Astrocyte (in vitro differentiated cells and primary cell): ENCODE results near the gene POC1B. TPM values are rescaled to one million over a fixed set of nuclear protein-coding genes. Genes with fewer than 3 reads are reported as not detected.
"Not testable (repeated sequence)": the region's sequence is repeated elsewhere in the genome, so short reads cannot be mapped to it uniquely, and the experiment has no call there.

Experiments used
- DNase-seq: peaks from one replicate; pipeline ENCODE4 v3.0.0-alpha.2; 2010; ENCODE audit warnings: low read depth
- FAIRE-seq: peaks from 2 replicates; lab custom pipeline; 2011; peaks lifted over from hg19 to GRCh38; lab: Jason Lieb, UNC
- H2AFZ ChIP-seq: 2 replicates; pipeline ENCODE4 v1.6.0; 2012; ENCODE audit warnings: low read depth, low read length, inconsistent platforms
- H3K27ac ChIP-seq: 2 replicates; pipeline ENCODE4 v1.5.1; 2011; ENCODE audit warnings: low read depth, low read length, inconsistent platforms
- H3K27me3 ChIP-seq: 2 replicates; pipeline ENCODE4 v1.6.0; 2011; ENCODE audit warnings: low read length, inconsistent platforms; ENCODE audit not compliant: insufficient read depth
- H3K36me3 ChIP-seq: 2 replicates; pipeline ENCODE4 v1.5.1; 2011; ENCODE audit warnings: low read length, inconsistent platforms; ENCODE audit not compliant: insufficient read depth
- H3K4me1 ChIP-seq: 2 replicates; pipeline ENCODE4 v1.5.1; 2011; ENCODE audit warnings: low read length, inconsistent platforms; ENCODE audit not compliant: insufficient read depth
- H3K4me2 ChIP-seq: 2 replicates; pipeline ENCODE4 v1.6.0; 2012; ENCODE audit warnings: low read length, inconsistent platforms
- H3K4me3 ChIP-seq: 2 replicates; pipeline ENCODE4 v1.5.1; 2011; ENCODE audit warnings: low read depth, mild to moderate bottlenecking, low read length, inconsistent platforms; ENCODE audit not compliant: insufficient read depth
- H3K79me2 ChIP-seq: 2 replicates; pipeline ENCODE4 v1.6.0; 2012; ENCODE audit warnings: mild to moderate bottlenecking, low read length, inconsistent platforms; ENCODE audit not compliant: insufficient read depth
- H3K9ac ChIP-seq: 2 replicates; pipeline ENCODE4 v1.6.0; 2012; ENCODE audit warnings: mild to moderate bottlenecking, low read length, inconsistent platforms
- H3K9me3 ChIP-seq: 2 replicates; pipeline ENCODE4 v1.5.1; 2012; ENCODE audit warnings: low read depth, mild to moderate bottlenecking, low read length, inconsistent platforms; ENCODE audit not compliant: insufficient read depth
- H4K20me1 ChIP-seq: 2 replicates; pipeline ENCODE4 v1.6.0; 2012; ENCODE audit warnings: low read length, inconsistent platforms; ENCODE audit not compliant: insufficient read depth
- H3K27ac Mint-ChIP-seq: one replicate; pipeline ENCODE4 v1.8.0; 2021; ENCODE audit warnings: mild to moderate bottlenecking, mixed read lengths; ENCODE audit not compliant: unreplicated experiment
- H3K27me3 Mint-ChIP-seq: one replicate; pipeline ENCODE4 v1.8.0; 2021; ENCODE audit warnings: low read depth, mixed read lengths; ENCODE audit not compliant: unreplicated experiment
- H3K36me3 Mint-ChIP-seq: one replicate; pipeline ENCODE4 v1.8.0; 2021; ENCODE audit warnings: low read depth, mixed read lengths; ENCODE audit not compliant: unreplicated experiment
- H3K4me1 Mint-ChIP-seq: one replicate; pipeline ENCODE4 v1.8.0; 2021; ENCODE audit warnings: low read depth, mixed read lengths; ENCODE audit not compliant: unreplicated experiment
- H3K4me3 Mint-ChIP-seq: one replicate; pipeline ENCODE4 v1.8.0; 2021; ENCODE audit warnings: mild to moderate bottlenecking, moderate library complexity, mixed read lengths; ENCODE audit not compliant: unreplicated experiment
- H3K9me3 Mint-ChIP-seq: one replicate; pipeline ENCODE4 v1.8.0; 2021; ENCODE audit warnings: mild to moderate bottlenecking, mixed read lengths; ENCODE audit not compliant: unreplicated experiment
- EZH2 ChIP-seq: IDR thresholded peaks from 2 replicates; pipeline ENCODE4 v1.6.1; 2012; ENCODE audit warnings: mild to moderate bottlenecking, low read length, inconsistent platforms; ENCODE audit not compliant: insufficient read depth
- total RNA-seq: library from RNA; stranded (reverse); gene quantifications from 2 replicates; pipeline ENCODE4 v1.2.1, GENCODE V29; 2021
- TF ChIP-seq, protein P1 (sequence below): IDR thresholded peaks from 2 replicates; pipeline ENCODE4 v1.5.1; 2011; ENCODE audit warnings: low read depth, mild to moderate bottlenecking, inconsistent platforms, low read length, moderate library complexity; ENCODE audit not compliant: insufficient read depth

Gene POC1B
- total RNA-seq, 1 donor from 2014 or later = 10.6 TPM

GRCh38 chr12:89461649-89462612, 63.9 kb downstream of the POC1B start:
- H3K9me3 ChIP-seq = no peaks in the 10 kb centered on the region
- peak; percentile 82 for FAIRE-seq
- Mint-ChIP-seq H3K9me3 (no peaks in the 10 kb centered on the region), H3K36me3 (no peaks in the 10 kb centered on the region), H3K4me1 (peaks cover 15% of the 10 kb centered on the region), H3K27me3 (no peaks in the 10 kb centered on the region), H3K27ac (no peak overlapping the region), H3K4me3 (no peak overlapping the region)
- no peaks in the 10 kb centered on the region for H3K27me3 ChIP-seq
- peak; percentile 51 for DNase-seq
- H3K79me2 ChIP-seq = no peaks in the 10 kb centered on the region
- H3K4me2 ChIP-seq = peak overlapping the region; percentile 49
- peaks cover 10% of the 10 kb centered on the region for H3K4me1 ChIP-seq
- H2AFZ ChIP-seq = peak overlapping the region; percentile 26
- TF ChIP-seq EZH2 = no peak
- TF ChIP-seq, protein P1, sequence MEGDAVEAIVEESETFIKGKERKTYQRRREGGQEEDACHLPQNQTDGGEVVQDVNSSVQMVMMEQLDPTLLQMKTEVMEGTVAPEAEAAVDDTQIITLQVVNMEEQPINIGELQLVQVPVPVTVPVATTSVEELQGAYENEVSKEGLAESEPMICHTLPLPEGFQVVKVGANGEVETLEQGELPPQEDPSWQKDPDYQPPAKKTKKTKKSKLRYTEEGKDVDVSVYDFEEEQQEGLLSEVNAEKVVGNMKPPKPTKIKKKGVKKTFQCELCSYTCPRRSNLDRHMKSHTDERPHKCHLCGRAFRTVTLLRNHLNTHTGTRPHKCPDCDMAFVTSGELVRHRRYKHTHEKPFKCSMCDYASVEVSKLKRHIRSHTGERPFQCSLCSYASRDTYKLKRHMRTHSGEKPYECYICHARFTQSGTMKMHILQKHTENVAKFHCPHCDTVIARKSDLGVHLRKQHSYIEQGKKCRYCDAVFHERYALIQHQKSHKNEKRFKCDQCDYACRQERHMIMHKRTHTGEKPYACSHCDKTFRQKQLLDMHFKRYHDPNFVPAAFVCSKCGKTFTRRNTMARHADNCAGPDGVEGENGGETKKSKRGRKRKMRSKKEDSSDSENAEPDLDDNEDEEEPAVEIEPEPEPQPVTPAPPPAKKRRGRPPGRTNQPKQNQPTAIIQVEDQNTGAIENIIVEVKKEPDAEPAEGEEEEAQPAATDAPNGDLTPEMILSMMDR = peak; percentile 40
- H3K27ac ChIP-seq = peak overlapping the region; percentile 12
- no peaks in the 10 kb centered on the region for H3K36me3 ChIP-seq
- no peaks in the 10 kb centered on the region for H4K20me1 ChIP-seq
- peak overlapping the region; percentile 53 for H3K9ac ChIP-seq
- H3K4me3 ChIP-seq = no peak overlapping the region

DNA sequence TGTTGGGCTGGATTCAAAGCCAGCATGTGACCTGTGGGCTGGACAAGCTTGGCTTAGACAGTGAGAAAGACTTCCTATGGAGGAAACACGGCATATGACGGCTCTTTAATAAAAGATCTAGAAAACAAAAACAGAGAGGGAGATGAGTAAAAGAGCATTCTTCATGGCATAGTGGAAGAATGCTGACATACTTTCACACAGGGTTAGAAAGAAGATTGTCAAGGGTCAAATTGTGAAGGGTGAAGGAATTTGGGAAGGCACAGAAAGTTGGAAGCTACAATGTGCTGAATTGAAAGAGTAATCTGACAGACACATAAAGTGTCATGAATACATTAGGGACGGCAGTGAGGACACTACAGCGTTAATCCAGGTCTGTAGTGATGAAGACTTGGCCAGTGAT, 64.7 kb downstream of the POC1B start:
- Histone ChIP-seq H3K9me3 (no peaks in the 10 kb centered on the region), H3K79me2 (no peaks in the 10 kb centered on the region), H4K20me1 (no peaks in the 10 kb centered on the region), H2AFZ (peak overlapping the region; percentile 26), H3K36me3 (no peaks in the 10 kb centered on the region), H3K27me3 (no peaks in the 10 kb centered on the region), H3K27ac (peak overlapping the region; percentile 12), H3K4me2 (peak overlapping the region; percentile 49), H3K4me3 (no peak overlapping the region), H3K4me1 (peaks cover 10% of the 10 kb centered on the region), H3K9ac (peak overlapping the region; percentile 53)
- no peak for FAIRE-seq
- no peak for DNase-seq
- no peaks in the 10 kb centered on the region for H3K36me3 Mint-ChIP-seq
- H3K9me3 Mint-ChIP-seq = no peaks in the 10 kb centered on the region
- no peak overlapping the region for H3K4me3 Mint-ChIP-seq
- H3K27ac Mint-ChIP-seq = peak overlapping the region; percentile 26
- peaks cover 15% of the 10 kb centered on the region for H3K4me1 Mint-ChIP-seq
- no peaks in the 10 kb centered on the region for H3K27me3 Mint-ChIP-seq
- TF ChIP-seq EZH2 = no peak
- TF ChIP-seq, protein P1 = no peak

DNA sequence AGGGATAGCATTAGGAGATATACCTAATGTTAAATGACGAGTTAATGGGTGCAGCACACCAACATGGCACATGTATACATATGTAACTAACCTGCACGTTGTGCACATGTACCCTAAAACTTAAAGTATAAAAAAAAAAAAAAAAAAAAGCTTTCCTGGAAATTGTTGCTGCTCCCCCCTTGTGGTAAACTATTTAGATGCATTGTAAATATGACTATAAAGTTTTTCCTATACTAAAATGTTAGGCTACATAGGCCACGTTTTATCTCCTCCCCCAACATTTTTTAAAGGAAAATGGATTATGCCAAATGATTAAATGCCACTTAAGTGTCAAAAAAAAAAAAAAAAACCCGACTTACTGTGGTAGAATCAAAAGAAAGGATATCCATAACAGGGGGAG, 66.6 kb downstream of the POC1B start:
- not testable (repeated sequence) for H3K4me2 ChIP-seq, H3K9me3 Mint-ChIP-seq, H4K20me1 ChIP-seq, H3K27me3 Mint-ChIP-seq, H3K9me3 ChIP-seq, H3K9ac ChIP-seq, H3K79me2 ChIP-seq, H3K27me3 ChIP-seq, FAIRE-seq, H3K27ac ChIP-seq, H3K4me3 Mint-ChIP-seq, H3K4me1 ChIP-seq, DNase-seq, H3K27ac Mint-ChIP-seq, H2AFZ ChIP-seq, H3K36me3 Mint-ChIP-seq, H3K4me3 ChIP-seq, H3K36me3 ChIP-seq
- peaks cover 22% of the 10 kb centered on the region for H3K4me1 Mint-ChIP-seq
- TF ChIP-seq, protein P1 = peak; percentile 13
